ENCODE results near the gene DTX1.
A peak's percentile ranks its signal among the peaks of the same experiment; 100 is the strongest.

The DTX1 gene

GRCh38 chr12:113075137-113075683, 18.7 kb downstream of the DTX1 start:
- no peak for TF ChIP-seq CTCF (IDR thresholded peaks at IDR 0.05; ENCODE audit: borderline replicate concordance, control extremely low read depth, extremely low read depth, insufficient read depth, missing control alignments)
- peak; percentile 83 for DNase-seq (ENCODE audit: low spot score)
- in situ Hi-C loops (cut with MboI; ENCODE audit: low sequenced_read_pairs, unreplicated experiment), result no loop called here

- in situ Hi-C loops (cut with MboI; ENCODE audit: low sequenced_read_pairs, unreplicated experiment), result no loop called here
- no peak for TF ChIP-seq CTCF (IDR thresholded peaks at IDR 0.05; ENCODE audit: borderline replicate concordance, control extremely low read depth, extremely low read depth, insufficient read depth, missing control alignments)
- no peak for DNase-seq (ENCODE audit: low spot score)
Observed at GRCh38 chr12:113077057-113077858, 20.7 kb downstream of the DTX1 start.

GRCh38 chr12:113077859-113078255, 21.3 kb downstream of the DTX1 start:
- DNase-seq (ENCODE audit: low spot score), result no peak
- TF ChIP-seq CTCF (IDR thresholded peaks at IDR 0.05; ENCODE audit: borderline replicate concordance, control extremely low read depth, extremely low read depth, insufficient read depth, missing control alignments), result no peak
- in situ Hi-C loops (cut with MboI; ENCODE audit: low sequenced_read_pairs, unreplicated experiment), result no loop called here

GRCh38 chr12:113081873-113082272, 25.3 kb downstream of the DTX1 start:
- no peak for DNase-seq (ENCODE audit: low spot score)
- in situ Hi-C loops (cut with MboI; ENCODE audit: low sequenced_read_pairs, unreplicated experiment), result no loop called here
- TF ChIP-seq CTCF (IDR thresholded peaks at IDR 0.05; ENCODE audit: borderline replicate concordance, control extremely low read depth, extremely low read depth, insufficient read depth, missing control alignments), result no peak

- DNase-seq (ENCODE audit: low spot score), result no peak
- in situ Hi-C loops (cut with MboI; ENCODE audit: low sequenced_read_pairs, unreplicated experiment), result no loop called here
- no peak for TF ChIP-seq CTCF (IDR thresholded peaks at IDR 0.05; ENCODE audit: borderline replicate concordance, control extremely low read depth, extremely low read depth, insufficient read depth, missing control alignments)
Observed at GRCh38 chr12:113082486-113083148, 26.1 kb downstream of the DTX1 start.

- TF ChIP-seq CTCF (IDR thresholded peaks at IDR 0.05; ENCODE audit: borderline replicate concordance, control extremely low read depth, extremely low read depth, insufficient read depth, missing control alignments), result no peak
- in situ Hi-C loops (cut with MboI; ENCODE audit: low sequenced_read_pairs, unreplicated experiment), result no loop called here
- no peak for DNase-seq (ENCODE audit: low spot score)
Observed at GRCh38 chr12:113083863-113084435, 27.4 kb downstream of the DTX1 start.

All from GM13976 (cell line).